22Rv1 (cell line): Measurements from ENCODE around the gene IQCH.

Experiments used
- H3K27ac ChIP-seq: fragments of 450-650 bp; 2 replicates; pipeline ENCODE4 v1.5.1; 2017
- CTCF ChIP-seq: fragments of 450-650 bp; IDR thresholded peaks from 2 replicates; pipeline ENCODE4 v1.5.1; 2017; ENCODE audit warnings: mild to moderate bottlenecking
- ZFX ChIP-seq: fragments of 450-650 bp; IDR thresholded peaks from 2 replicates; pipeline ENCODE4 v1.6.1; 2017; ENCODE audit warnings: antibody characterized with exemption, borderline replicate concordance

Gene IQCH

GRCh38 chr15:67369359-67369998 is 114.9 kb downstream of the IQCH start:
- H3K27ac ChIP-seq = no peak overlapping the region
- TF ChIP-seq ZFX (no peak), CTCF (no peak)

DNA sequence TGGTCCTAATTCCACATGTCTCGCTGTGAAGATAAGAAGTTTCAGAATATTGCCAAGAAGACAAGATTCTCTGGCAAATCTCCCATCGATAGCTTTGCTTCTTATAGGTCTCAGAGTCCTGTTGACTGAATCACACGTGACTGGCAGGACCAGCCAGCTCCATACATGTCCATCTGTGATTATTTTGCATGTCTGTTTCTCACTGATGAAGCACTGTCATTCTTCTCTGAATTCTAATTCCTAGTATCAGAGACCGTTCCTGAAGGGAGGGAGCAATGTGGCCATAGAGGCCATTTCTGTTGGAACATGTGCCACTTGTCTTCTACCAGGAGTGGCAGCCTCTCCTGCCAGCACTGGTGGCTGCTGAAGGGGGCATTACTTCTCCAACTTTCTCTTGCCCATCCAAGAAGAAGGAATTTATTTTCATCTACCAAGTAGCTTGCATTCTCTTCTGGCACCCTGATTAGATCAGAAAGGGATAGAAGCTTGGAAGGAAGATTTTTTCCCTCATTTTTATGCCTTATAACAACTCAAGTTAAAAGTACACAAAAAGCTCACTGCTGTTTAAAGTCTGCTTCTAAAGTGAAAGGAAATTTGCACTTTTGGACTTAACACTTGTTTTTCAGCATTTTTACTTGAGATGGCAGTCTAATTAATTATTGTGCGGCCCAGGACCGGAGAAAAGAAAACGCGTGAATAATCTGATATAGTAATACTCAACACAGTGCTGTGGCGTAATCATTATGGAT is 115.8 kb downstream of the IQCH start:
- TF ChIP-seq CTCF = no peak
- no peak overlapping the region for H3K27ac ChIP-seq

DNA sequence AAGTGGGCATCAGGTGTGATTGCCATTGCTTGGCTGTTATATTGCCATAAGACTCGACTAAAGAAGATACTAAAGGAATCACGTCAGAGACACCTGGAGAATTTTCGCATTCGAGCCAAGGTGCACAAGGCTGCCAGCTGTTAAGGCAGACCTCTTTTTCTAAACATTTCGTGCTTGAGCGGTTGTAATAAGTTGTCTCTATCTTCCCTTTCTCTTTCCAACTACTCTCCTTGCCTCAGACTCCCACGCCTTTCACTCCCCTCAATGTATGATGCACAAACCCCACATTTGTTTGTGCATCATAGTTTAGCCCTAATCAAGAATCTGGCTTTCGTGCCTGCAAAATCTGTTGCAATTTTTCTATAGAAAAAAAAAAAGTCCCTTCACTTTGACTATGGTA is 118.0 kb downstream of the IQCH start:
- no peak for TF ChIP-seq ZFX
- H3K27ac ChIP-seq = no peak overlapping the region

- no peak overlapping the region for H3K27ac ChIP-seq
- TF ChIP-seq ZFX = no peak
- TF ChIP-seq CTCF = no peak
Measured at GRCh38 chr15:67372986-67373675, 118.5 kb downstream of the IQCH start.

DNA sequence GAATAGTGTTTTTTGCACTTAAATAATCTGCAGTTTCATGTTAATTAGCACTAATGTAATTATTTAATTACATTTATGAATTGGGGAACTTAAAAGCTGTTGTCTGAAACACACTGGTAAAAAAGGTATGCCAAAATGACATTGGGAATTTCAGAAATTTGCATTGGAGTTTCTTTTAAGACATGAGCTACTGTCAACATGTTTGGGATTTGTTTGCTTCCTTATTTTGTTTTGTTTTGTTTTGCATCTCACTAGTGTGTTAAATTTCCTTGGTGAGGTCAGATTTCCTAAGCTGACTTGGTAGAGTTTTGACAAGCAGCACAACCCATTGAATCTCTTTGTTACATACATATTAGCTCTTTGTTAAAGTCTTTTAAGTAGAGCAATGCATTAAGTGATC is 119.4 kb downstream of the IQCH start:
- TF ChIP-seq ZFX (no peak), CTCF (no peak)
- H3K27ac ChIP-seq = no peak overlapping the region

- TF ChIP-seq CTCF (no peak), ZFX (no peak)
- no peak overlapping the region for H3K27ac ChIP-seq
Measured at GRCh38 chr15:67379530-67379929, 124.9 kb downstream of the IQCH start.

GRCh38 chr15:67380921-67381320 is 126.3 kb downstream of the IQCH start:
- H3K27ac ChIP-seq = no peak overlapping the region
- TF ChIP-seq ZFX = no peak
- no peak for TF ChIP-seq CTCF
